H1 (cell line): ENCODE results near the gene VPS9D1. TPM values are rescaled to one million over a fixed set of nuclear protein-coding genes. Genes with fewer than 3 reads are reported as not detected.

ENCODE experiments used
- EZH2 ChIP-seq: fragments of 200-600 bp; sonication (generic); IDR thresholded peaks from 2 replicates; pipeline ENCODE4 v1.7.1; 2012; ENCODE audit warnings: low read depth, mild to moderate bottlenecking, moderate library complexity, low read length, inconsistent platforms; ENCODE audit not compliant: severe bottlenecking
- GABPA ChIP-seq: IDR thresholded peaks from 2 replicates; pipeline ENCODE4 v1.6.1; 2011; ENCODE audit warnings: mild to moderate bottlenecking, low read length, moderate library complexity, borderline replicate concordance; ENCODE audit not compliant: insufficient read depth
- POLR2A ChIP-seq, 2 experiments: IDR thresholded peaks; 1 replicate in 1 of 2; 2 replicates in 1 of 2; pipeline ENCODE4 v1.6.1; 2011; ENCODE audit warnings: low read depth in 2 of 2, low read length in 2 of 2, mild to moderate bottlenecking in 2 of 2; ENCODE audit errors: control extremely low read depth in 1 of 2
- polyA plus RNA-seq, 7 experiments: library from polyadenylated mRNA; depleted of rRNA in 3 of 7; stranded (reverse) in 5 of 7; unstranded in 2 of 7; fragments of >200 nt in 5 of 7; fragments of 200-250 nt in 2 of 7; gene quantifications; 1 replicate in 5 of 7; 2 replicates in 1 of 7; 4 replicates in 1 of 7; pipeline versions ENCODE4 v1.2.1 to v1.2.3, GENCODE V29; 2011 to 2013; ENCODE audit warnings: missing spikeins in 2 of 7, mixed read lengths in 2 of 7
- total RNA-seq: library from RNA; stranded (reverse); fragmentation: NEBNext Ultra II Directional; extraction: Animal tissue kit (Norgen Biotek cat#: 25700); gene quantifications from 2 replicates; pipeline ENCODE4 v1.2.1, GENCODE V29; 2021

VPS9D1 gene
- total and polyA plus RNA-seq, 2 of the 8 experiments (the other 6 are each of a cell fraction or from before 2014, with no cell fraction given), result 2.9 to 5.4 TPM

DNA sequence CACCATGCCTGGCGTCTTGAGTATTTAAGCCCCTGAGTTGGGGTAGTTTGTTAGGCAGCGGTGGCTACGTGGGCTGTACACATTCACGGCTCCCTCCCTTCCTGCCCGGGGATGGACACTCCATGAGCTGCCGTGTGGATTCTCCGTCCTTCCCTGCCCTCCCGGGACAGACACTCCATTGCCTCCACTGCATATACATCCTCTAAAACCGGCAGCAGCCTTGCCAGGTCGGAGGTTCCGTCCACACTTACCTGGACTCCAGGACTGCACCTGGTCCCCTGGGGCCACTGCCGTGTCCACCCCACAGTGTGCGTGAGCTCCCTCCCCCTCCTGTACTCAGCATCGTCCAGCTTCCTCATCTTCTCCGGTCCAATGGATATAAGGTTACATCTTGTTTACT, 15.7 kb downstream of the VPS9D1 start (continued):
- TF ChIP-seq GABPA (no peak), EZH2 (no peak), POLR2A (IDR thresholded peaks at IDR 0.05; ENCODE audit: control extremely low read depth in 1 of 2, low read depth in 2 of 2, low read length in 2 of 2) (no peak)
